OCI-LY7 (cell line): Measurements from ENCODE around the gene DUSP16. TPM values are rescaled to one million over a fixed set of nuclear protein-coding genes. Genes with fewer than 3 reads are reported as not detected.

Experiments used
- BruUV-seq: library from RNA; stranded (reverse); fragments of 400-500 nt; replicated peaks from 2 replicates; lab custom pipeline; 2021; lab: Mats Ljungman, UMichigan
- CTCF ChIA-PET: fragments of 300-600 bp; sonication (Branson Sonifier 250); formaldehyde crosslinking; loops from one replicate; lab custom pipeline; 2022; ENCODE audit warnings: antibody characterized with exemption; ENCODE audit not compliant: unreplicated experiment; lab: Charles Lee
- POLR2A ChIA-PET: fragments of 300-600 bp; sonication (Branson Sonifier 250); formaldehyde crosslinking; loops from one replicate; lab custom pipeline; 2022; ENCODE audit warnings: antibody characterized with exemption; lab: Charles Lee
- DNase-seq: peaks from one replicate; pipeline ENCODE4 v3.0.0-alpha.2; 2015; ENCODE audit warnings: low spot score
- H2AFZ ChIP-seq: fragments of 200-600 bp; sonication (generic), shearing (Covaris generic); 2 replicates; pipeline ENCODE4 v1.6.1; 2014; ENCODE audit warnings: mild to moderate bottlenecking, antibody characterized with exemption, low read length, moderate library complexity
- H3K27ac ChIP-seq: fragments of 200-600 bp; sonication (generic); 2 replicates; pipeline ENCODE4 v1.5.1; 2014; ENCODE audit warnings: mixed run types, low read depth, mild to moderate bottlenecking, moderate library complexity, low read length, inconsistent platforms; ENCODE audit not compliant: poor library complexity, severe bottlenecking
- H3K36me3 ChIP-seq: fragments of 200-600 bp; sonication (generic); 2 replicates; pipeline ENCODE4 v1.6.1; 2014; ENCODE audit warnings: mild to moderate bottlenecking, antibody characterized with exemption, low read length, moderate library complexity, mixed read lengths; ENCODE audit not compliant: insufficient read depth
- H3K4me1 ChIP-seq: fragments of 200-600 bp; sonication (generic); 2 replicates; pipeline ENCODE4 v1.5.1; 2014; ENCODE audit warnings: mild to moderate bottlenecking, low read length; ENCODE audit not compliant: insufficient read depth, poor library complexity, severe bottlenecking
- H3K4me2 ChIP-seq: fragments of 200-600 bp; sonication (generic); 2 replicates; pipeline ENCODE4 v1.6.1; 2014; ENCODE audit warnings: mild to moderate bottlenecking, low read length
- H3K4me3 ChIP-seq: fragments of 200-600 bp; sonication (generic); 2 replicates; pipeline ENCODE4 v1.5.1; 2014; ENCODE audit warnings: mild to moderate bottlenecking, low read depth, low read length; ENCODE audit not compliant: poor library complexity, severe bottlenecking
- H3K79me2 ChIP-seq: fragments of 200-600 bp; sonication (generic); 2 replicates; pipeline ENCODE4 v1.6.1; 2016; ENCODE audit warnings: low read depth, mild to moderate bottlenecking, low read length, moderate library complexity, mixed read lengths; ENCODE audit not compliant: insufficient read depth
- H3K9me2 ChIP-seq: fragments of 200-600 bp; sonication (generic); 2 replicates; pipeline ENCODE4 v1.6.1; 2016; ENCODE audit warnings: mild to moderate bottlenecking, low read length, mixed read lengths; ENCODE audit not compliant: insufficient read depth
- H3K9me3 ChIP-seq: fragments of 200-600 bp; sonication (generic); 2 replicates; pipeline ENCODE4 v1.6.1; 2014; ENCODE audit warnings: mild to moderate bottlenecking, mixed run types, low read length, mixed read lengths
- H4K20me1 ChIP-seq: fragments of 200-600 bp; sonication (generic); 2 replicates; pipeline ENCODE4 v1.6.1; 2014; ENCODE audit warnings: mild to moderate bottlenecking, antibody characterized with exemption, low read length, moderate library complexity, mixed read lengths; ENCODE audit not compliant: insufficient read depth
- EZH2phosphoT487 ChIP-seq: fragments of 200-600 bp; sonication (generic); IDR thresholded peaks from 2 replicates; pipeline ENCODE4 v1.6.1; 2018; ENCODE audit warnings: low read depth, borderline replicate concordance, mild to moderate bottlenecking, mixed run types, antibody characterized with exemption, low read length, moderate library complexity, mixed read lengths
- intact Hi-C: fragments of 100-400 bp; cut with micrococcal nuclease; formaldehyde crosslinking; loops from one replicate; pipeline ENCODE4 v1.10.0; 2022; ENCODE audit not compliant: unreplicated experiment
- total RNA-seq, 2 experiments: library from RNA; depleted of rRNA in 1 of 2; stranded (reverse); fragments of >200 nt in 1 of 2; shearing (Covaris generic) in 1 of 2; gene quantifications; 2 replicates each; pipeline ENCODE4 v1.2.3, GENCODE V29; 2014 to 2022
- TF ChIP-seq, protein P1 (sequence below): fragments of 200-600 bp; sonication (generic); conservative IDR thresholded peaks from 2 replicates; pipeline ENCODE4 v1.5.1; 2014; ENCODE audit warnings: mild to moderate bottlenecking, antibody characterized with exemption, low read length, moderate library complexity, mixed read lengths

DUSP16 gene
- total RNA-seq, 2 experiments from 2014 or later = 2.8 to 11.8 TPM

DNA sequence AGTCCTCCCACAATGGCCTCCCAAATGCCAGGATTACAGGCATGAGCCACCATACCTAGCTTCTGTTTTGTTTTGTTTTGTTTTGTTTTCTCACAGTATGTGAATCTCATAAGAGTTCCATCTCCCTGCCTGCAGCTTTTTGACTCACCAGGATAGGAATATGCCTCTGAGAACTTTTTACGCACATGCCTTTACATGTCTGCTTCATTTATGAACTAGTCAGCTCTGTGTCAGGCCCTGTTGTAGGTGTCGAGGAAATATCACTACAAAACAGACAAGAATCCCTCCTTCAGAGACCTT is 116.8 kb downstream of the DUSP16 start:
- no TSS peak for BruUV-seq
- H2AFZ ChIP-seq = no peak overlapping the region
- H4K20me1 ChIP-seq = no peaks in the 10 kb centered on the region
- no peak for DNase-seq
- H3K4me2 ChIP-seq = no peak overlapping the region
- intact Hi-C loops = no loop called here
- CTCF ChIA-PET = no interaction called here
- H3K4me3 ChIP-seq = no peak overlapping the region
- no peaks in the 10 kb centered on the region for H3K4me1 ChIP-seq
- H3K79me2 ChIP-seq = no peaks in the 10 kb centered on the region
- POLR2A ChIA-PET = interaction anchor here (0.6 to 1.2 kb wide), 4 partner anchors 8 to 66 kb away, joined by 3 to 6 read pairs (median 3); no protein-coding TSS in a partner anchor
- no peak overlapping the region for H3K27ac ChIP-seq
- H3K9me2 ChIP-seq = no peaks in the 10 kb centered on the region
- H3K9me3 ChIP-seq = no peaks in the 10 kb centered on the region
- no peaks in the 10 kb centered on the region for H3K36me3 ChIP-seq
- TF ChIP-seq, protein P1, sequence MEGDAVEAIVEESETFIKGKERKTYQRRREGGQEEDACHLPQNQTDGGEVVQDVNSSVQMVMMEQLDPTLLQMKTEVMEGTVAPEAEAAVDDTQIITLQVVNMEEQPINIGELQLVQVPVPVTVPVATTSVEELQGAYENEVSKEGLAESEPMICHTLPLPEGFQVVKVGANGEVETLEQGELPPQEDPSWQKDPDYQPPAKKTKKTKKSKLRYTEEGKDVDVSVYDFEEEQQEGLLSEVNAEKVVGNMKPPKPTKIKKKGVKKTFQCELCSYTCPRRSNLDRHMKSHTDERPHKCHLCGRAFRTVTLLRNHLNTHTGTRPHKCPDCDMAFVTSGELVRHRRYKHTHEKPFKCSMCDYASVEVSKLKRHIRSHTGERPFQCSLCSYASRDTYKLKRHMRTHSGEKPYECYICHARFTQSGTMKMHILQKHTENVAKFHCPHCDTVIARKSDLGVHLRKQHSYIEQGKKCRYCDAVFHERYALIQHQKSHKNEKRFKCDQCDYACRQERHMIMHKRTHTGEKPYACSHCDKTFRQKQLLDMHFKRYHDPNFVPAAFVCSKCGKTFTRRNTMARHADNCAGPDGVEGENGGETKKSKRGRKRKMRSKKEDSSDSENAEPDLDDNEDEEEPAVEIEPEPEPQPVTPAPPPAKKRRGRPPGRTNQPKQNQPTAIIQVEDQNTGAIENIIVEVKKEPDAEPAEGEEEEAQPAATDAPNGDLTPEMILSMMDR = no peak
- TF ChIP-seq EZH2phosphoT487 = no peak

DNA sequence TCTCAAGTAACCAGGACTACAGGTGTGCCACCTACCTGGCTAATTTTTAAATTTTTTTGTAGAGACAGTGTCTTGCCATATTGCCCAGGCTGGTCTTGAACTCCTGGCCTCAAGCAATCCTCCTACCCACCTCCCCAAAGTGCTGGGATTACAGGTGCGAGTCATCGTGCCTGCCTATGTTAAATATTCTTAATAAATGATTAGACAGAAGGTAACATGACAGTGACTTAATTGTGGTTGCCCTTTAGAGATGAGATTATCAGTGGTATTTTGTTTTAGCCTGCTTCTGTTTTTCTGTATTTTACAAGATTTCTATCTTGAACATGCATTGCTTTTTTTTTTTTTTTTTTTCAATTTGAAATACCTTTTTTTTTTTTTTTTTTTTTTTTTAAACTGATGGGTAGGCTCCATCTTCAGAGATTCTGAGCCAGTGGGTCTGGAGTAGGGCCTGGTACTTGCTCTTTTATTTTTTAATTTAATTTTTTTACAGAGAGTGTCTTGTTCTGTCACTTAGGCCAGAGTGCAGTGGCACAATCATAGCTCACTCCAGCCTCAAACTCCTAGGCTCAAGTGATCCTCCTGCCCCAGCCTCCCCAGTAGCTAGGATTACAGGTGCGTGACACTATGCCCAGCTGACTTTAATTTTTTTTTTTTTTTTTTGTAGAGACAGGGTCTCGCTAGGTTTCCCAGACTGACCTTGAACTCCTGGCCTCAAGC is 117.3 kb downstream of the DUSP16 start:
- Histone ChIP-seq H4K20me1 (no peaks in the 10 kb centered on the region), H3K9me3 (no peaks in the 10 kb centered on the region), H3K36me3 (no peaks in the 10 kb centered on the region), H3K4me2 (no peak overlapping the region), H3K9me2 (no peaks in the 10 kb centered on the region), H3K4me1 (no peaks in the 10 kb centered on the region), H2AFZ (no peak overlapping the region), H3K27ac (no peak overlapping the region), H3K4me3 (no peak overlapping the region), H3K79me2 (no peaks in the 10 kb centered on the region)
- no peak for DNase-seq
- BruUV-seq = no TSS peak
- intact Hi-C loops = no loop called here
- ChIA-PET CTCF (no interaction called here), POLR2A (interaction anchor here (0.5 to 1.2 kb wide), 6 partner anchors 8 to 66 kb away, joined by 3 to 6 read pairs (median 3); no protein-coding TSS in a partner anchor)
- TF ChIP-seq, protein P1 = no peak
- no peak for TF ChIP-seq EZH2phosphoT487

DNA sequence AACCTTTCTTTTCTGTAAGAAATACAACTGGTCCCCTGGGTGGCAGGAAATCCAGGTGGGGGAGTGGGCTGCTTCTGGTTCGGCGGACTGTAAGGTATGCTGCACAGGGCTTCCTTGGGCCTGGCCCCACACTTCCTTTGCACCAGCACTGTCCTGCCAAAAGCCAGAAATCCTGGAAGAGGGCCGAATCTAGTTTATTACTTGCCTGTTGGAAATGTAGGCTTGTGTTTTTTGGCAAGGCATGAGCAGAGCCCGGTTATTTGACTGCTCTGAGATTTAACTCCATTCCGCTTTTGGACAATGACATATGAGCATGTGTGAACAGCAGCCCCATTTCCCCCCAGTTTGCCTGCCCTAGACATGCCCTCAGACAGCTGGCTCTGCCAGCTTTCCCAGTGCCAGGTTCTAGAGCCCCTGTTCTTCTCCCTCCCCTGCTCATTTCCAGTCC is 119.2 kb downstream of the DUSP16 start:
- intact Hi-C loops = no loop called here
- no peaks in the 10 kb centered on the region for H3K9me2 ChIP-seq
- H4K20me1 ChIP-seq = no peaks in the 10 kb centered on the region
- ChIA-PET CTCF (no interaction called here), POLR2A (no interaction called here)
- H3K27ac ChIP-seq = no peak overlapping the region
- no peak overlapping the region for H2AFZ ChIP-seq
- H3K79me2 ChIP-seq = no peaks in the 10 kb centered on the region
- no peak overlapping the region for H3K4me3 ChIP-seq
- no peak for DNase-seq
- no peaks in the 10 kb centered on the region for H3K36me3 ChIP-seq
- H3K4me1 ChIP-seq = no peaks in the 10 kb centered on the region
- no TSS peak for BruUV-seq
- H3K4me2 ChIP-seq = no peak overlapping the region
- H3K9me3 ChIP-seq = no peaks in the 10 kb centered on the region
- TF ChIP-seq, protein P1 = no peak
- TF ChIP-seq EZH2phosphoT487 = no peak
